Peyer's patch (tissue), 4 donors: ENCODE measurements around the gene PLAAT2.

Experiments used
- CTCF ChIP-seq, 6 experiments: fragments of 450-650 bp in 4 of 6; fragments of 200-600 bp in 2 of 6; sonication (generic) in 1 of 6; IDR thresholded peaks; one replicate each; pipeline ENCODE4 v1.5.1; 2017 to 2019; ENCODE audit warnings: antibody characterized with exemption in 6 of 6, mild to moderate bottlenecking in 3 of 6, moderate library complexity in 1 of 6
- POLR2A ChIP-seq, 2 donors: fragments of 450-650 bp; IDR thresholded peaks; one replicate each; pipeline ENCODE4 v1.5.1; 2017; ENCODE audit warnings: antibody characterized with exemption in 2 of 2, mild to moderate bottlenecking in 2 of 2, moderate library complexity in 2 of 2

- no peak for TF ChIP-seq POLR2A (IDR thresholded peaks at IDR 0.05)
- no peak for TF ChIP-seq CTCF (IDR thresholded peaks at IDR 0.05)
Measured at GRCh38 chr11:63551091-63551888, 11.9 kb downstream of the PLAAT2 start.
